Panc1 (cell line): Measurements from ENCODE around the gene HABP2. TPM values are rescaled to one million over a fixed set of nuclear protein-coding genes. Genes with fewer than 3 reads are reported as not detected.

Experiments used
- ATAC-seq: fragments of 200-7000 bp; cut with Tn5 transposase; 2 replicates; pipeline ENCODE4 v1.9.1; 2020; ENCODE audit warnings: mild to moderate bottlenecking, moderate library complexity
- BruUV-seq: library from RNA; stranded (reverse); fragments of 400-500 nt; replicated peaks from 2 replicates; lab custom pipeline; 2021; lab: Mats Ljungman, UMichigan
- CTCF ChIA-PET: fragments of 300-600 bp; sonication (Branson Sonifier 250); formaldehyde crosslinking; loops from one replicate; lab custom pipeline; 2022; ENCODE audit warnings: antibody characterized with exemption; lab: Charles Lee
- POLR2A ChIA-PET: fragments of 300-600 bp; sonication (Branson Sonifier 250); formaldehyde crosslinking; loops from one replicate; lab custom pipeline; 2022; ENCODE audit warnings: antibody characterized with exemption; lab: Charles Lee
- DNase-seq: peaks from one replicate; pipeline ENCODE4 v3.0.0-alpha.2; 2010; ENCODE audit warnings: low read depth, low spot score
- H3K27ac ChIP-seq: 2 replicates; pipeline ENCODE4 v1.5.1; 2011; ENCODE audit warnings: mild to moderate bottlenecking, low read length, inconsistent platforms
- H3K27me3 ChIP-seq: fragments of 200-500 bp; sonication (Bioruptor generic); 2 replicates; pipeline ENCODE4 v1.6.0; 2014; ENCODE audit warnings: low read length, inconsistent platforms; ENCODE audit not compliant: control insufficient read depth, insufficient read depth
- H3K36me3 ChIP-seq: fragments of 200-500 bp; sonication (Bioruptor generic); 2 replicates; pipeline ENCODE4 v1.5.1; 2014; ENCODE audit warnings: inconsistent platforms, mild to moderate bottlenecking, low read length, moderate library complexity; ENCODE audit not compliant: control insufficient read depth, insufficient read depth
- H3K4me1 ChIP-seq: 2 replicates; pipeline ENCODE4 v1.5.1; 2011; ENCODE audit warnings: inconsistent platforms, mild to moderate bottlenecking, low read length, moderate library complexity; ENCODE audit not compliant: control insufficient read depth, insufficient read depth
- H3K4me3 ChIP-seq, 2 experiments: 2 replicates each; pipeline ENCODE4 v1.5.1; 2011 to 2012; ENCODE audit warnings: low read depth in 2 of 2, low read length in 2 of 2, mild to moderate bottlenecking in 2 of 2, inconsistent platforms in 1 of 2, moderate library complexity in 1 of 2
- H3K9me3 ChIP-seq: fragments of 200-500 bp; sonication (Bioruptor generic); 2 replicates; pipeline ENCODE4 v1.5.1; 2014; ENCODE audit warnings: low read depth, mild to moderate bottlenecking, inconsistent platforms, low read length, moderate library complexity; ENCODE audit not compliant: control insufficient read depth, insufficient read depth
- POLR2AphosphoS5 ChIP-seq: IDR thresholded peaks from 2 replicates; pipeline ENCODE4 v1.6.1; 2012; ENCODE audit warnings: mild to moderate bottlenecking, low read depth, low read length, moderate library complexity
- SIN3A ChIP-seq: IDR thresholded peaks from 2 replicates; pipeline ENCODE4 v1.6.1; 2012; ENCODE audit warnings: low read depth, mild to moderate bottlenecking, low read length, moderate library complexity, borderline replicate concordance; ENCODE audit not compliant: insufficient read depth
- TCF7L2 ChIP-seq: IDR thresholded peaks from 2 replicates; pipeline ENCODE4 v1.6.1; 2011; ENCODE audit warnings: mild to moderate bottlenecking, low read depth, low read length, inconsistent platforms
- in situ Hi-C: cut with HindIII; loops from 2 replicates; pipeline ENCODE4 v1.10.0; 2016; ENCODE audit warnings: low sequenced_read_pairs, low pct_unique_long_range_greater_than_20kb
- intact Hi-C: fragments of 100-400 bp; cut with micrococcal nuclease; formaldehyde crosslinking; loops from one replicate; pipeline ENCODE4 v1.10.0; 2022; ENCODE audit not compliant: unreplicated experiment
- total RNA-seq: library from RNA; stranded (reverse); gene quantifications from one replicate; pipeline ENCODE4 v1.2.1, GENCODE V29; 2021; ENCODE audit not compliant: unreplicated experiment
- TF ChIP-seq, protein P1 (sequence below), 2 experiments: IDR thresholded peaks; 2 replicates each; pipeline ENCODE4 v1.6.1; 2011 to 2012; ENCODE audit warnings: low read depth in 2 of 2, control low read depth in 1 of 2, low read length in 1 of 2, mild to moderate bottlenecking in 1 of 2, moderate library complexity in 1 of 2; ENCODE audit not compliant: insufficient read depth in 1 of 2
- TF ChIP-seq, protein P2 (sequence below): fragments of 450-650 bp; IDR thresholded peaks from 2 replicates; pipeline ENCODE4 v1.5.1; 2017; ENCODE audit warnings: mild to moderate bottlenecking

The HABP2 gene
- total RNA-seq, 1 experiment from 2014 or later, result 0.13 TPM

DNA sequence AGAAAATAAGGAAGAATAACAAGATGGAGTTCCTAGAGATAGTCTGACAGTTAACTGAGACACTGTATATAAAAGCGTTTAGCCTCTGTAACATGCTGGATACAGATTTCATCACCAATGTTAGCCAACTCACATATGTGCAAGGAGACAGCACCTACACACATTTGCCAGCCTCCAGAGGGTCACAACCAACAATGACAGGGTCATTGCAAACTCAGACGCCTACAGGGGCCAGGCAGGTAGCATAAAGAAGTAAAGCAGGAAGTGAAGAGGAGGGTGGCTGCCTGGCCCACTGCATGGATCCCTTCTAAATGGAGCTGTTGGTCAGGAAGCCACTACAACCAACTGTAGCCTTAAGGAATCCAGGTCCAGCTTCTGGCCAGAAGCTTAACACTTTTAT lies 60.6 kb downstream of the HABP2 start:
- Histone ChIP-seq H3K36me3 (no peaks in the 10 kb centered on the region), H3K27me3 (peaks cover 22% of the 10 kb centered on the region), H3K4me1 (no peaks in the 10 kb centered on the region), H3K4me3 (no peak overlapping the region), H3K9me3 (no peaks in the 10 kb centered on the region), H3K27ac (no peak overlapping the region)
- no peak for ATAC-seq
- TF ChIP-seq TCF7L2, result no peak
- no peak for TF ChIP-seq SIN3A
- TF ChIP-seq, protein P1, sequence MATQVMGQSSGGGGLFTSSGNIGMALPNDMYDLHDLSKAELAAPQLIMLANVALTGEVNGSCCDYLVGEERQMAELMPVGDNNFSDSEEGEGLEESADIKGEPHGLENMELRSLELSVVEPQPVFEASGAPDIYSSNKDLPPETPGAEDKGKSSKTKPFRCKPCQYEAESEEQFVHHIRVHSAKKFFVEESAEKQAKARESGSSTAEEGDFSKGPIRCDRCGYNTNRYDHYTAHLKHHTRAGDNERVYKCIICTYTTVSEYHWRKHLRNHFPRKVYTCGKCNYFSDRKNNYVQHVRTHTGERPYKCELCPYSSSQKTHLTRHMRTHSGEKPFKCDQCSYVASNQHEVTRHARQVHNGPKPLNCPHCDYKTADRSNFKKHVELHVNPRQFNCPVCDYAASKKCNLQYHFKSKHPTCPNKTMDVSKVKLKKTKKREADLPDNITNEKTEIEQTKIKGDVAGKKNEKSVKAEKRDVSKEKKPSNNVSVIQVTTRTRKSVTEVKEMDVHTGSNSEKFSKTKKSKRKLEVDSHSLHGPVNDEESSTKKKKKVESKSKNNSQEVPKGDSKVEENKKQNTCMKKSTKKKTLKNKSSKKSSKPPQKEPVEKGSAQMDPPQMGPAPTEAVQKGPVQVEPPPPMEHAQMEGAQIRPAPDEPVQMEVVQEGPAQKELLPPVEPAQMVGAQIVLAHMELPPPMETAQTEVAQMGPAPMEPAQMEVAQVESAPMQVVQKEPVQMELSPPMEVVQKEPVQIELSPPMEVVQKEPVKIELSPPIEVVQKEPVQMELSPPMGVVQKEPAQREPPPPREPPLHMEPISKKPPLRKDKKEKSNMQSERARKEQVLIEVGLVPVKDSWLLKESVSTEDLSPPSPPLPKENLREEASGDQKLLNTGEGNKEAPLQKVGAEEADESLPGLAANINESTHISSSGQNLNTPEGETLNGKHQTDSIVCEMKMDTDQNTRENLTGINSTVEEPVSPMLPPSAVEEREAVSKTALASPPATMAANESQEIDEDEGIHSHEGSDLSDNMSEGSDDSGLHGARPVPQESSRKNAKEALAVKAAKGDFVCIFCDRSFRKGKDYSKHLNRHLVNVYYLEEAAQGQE (IDR thresholded peaks at IDR 0.05; ENCODE audit: insufficient read depth in 1 of 2, low read depth in 2 of 2, low read length in 1 of 2), result no peak
- TF ChIP-seq, protein P2, sequence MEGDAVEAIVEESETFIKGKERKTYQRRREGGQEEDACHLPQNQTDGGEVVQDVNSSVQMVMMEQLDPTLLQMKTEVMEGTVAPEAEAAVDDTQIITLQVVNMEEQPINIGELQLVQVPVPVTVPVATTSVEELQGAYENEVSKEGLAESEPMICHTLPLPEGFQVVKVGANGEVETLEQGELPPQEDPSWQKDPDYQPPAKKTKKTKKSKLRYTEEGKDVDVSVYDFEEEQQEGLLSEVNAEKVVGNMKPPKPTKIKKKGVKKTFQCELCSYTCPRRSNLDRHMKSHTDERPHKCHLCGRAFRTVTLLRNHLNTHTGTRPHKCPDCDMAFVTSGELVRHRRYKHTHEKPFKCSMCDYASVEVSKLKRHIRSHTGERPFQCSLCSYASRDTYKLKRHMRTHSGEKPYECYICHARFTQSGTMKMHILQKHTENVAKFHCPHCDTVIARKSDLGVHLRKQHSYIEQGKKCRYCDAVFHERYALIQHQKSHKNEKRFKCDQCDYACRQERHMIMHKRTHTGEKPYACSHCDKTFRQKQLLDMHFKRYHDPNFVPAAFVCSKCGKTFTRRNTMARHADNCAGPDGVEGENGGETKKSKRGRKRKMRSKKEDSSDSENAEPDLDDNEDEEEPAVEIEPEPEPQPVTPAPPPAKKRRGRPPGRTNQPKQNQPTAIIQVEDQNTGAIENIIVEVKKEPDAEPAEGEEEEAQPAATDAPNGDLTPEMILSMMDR, result no peak
- no peak for TF ChIP-seq POLR2AphosphoS5
- ChIA-PET CTCF (no interaction called here), POLR2A (no interaction called here)
- in situ Hi-C loops (no loop called here), intact Hi-C loops (no loop called here)
- BruUV-seq, result no TSS peak
- no peak for DNase-seq

DNA sequence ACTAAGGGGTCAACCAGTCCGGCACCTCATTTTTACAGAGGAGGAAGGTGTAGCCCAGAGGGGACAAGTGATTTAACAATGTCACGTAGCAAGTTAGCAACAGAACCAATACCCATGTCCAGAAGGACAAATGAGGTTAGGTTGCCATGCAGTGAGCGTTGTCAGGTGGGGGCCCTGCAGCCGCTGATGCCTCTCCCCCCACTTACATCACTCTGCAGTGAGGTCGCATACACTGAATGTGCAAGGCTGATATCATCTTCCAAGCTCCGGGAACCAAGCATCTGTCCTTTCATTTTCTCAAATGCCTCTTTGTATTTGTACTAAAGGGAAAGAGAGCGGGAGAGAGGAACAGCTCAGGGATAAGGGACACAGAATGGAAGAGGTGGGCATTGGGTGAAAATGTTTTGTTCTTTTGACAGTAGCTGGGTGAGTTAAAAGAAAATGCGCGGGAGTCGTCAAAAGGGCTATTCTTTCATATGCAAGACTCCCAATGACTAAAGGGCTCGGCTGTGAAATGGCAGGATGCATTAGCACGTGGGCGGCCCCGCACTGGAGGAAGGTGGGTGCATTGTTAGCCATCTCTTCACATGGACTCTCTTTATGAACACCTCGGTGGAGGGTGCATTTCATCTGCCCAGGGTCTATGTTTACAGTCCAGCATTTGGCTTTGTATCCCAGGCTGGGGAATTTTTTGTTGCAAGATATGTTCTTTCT lies 61.3 kb downstream of the HABP2 start:
- intact Hi-C loops, result no loop called here

More for the DNA sequence above, 61.3 kb downstream of the HABP2 start:
- no peaks in the 10 kb centered on the region for H3K36me3 ChIP-seq
- no peak for TF ChIP-seq SIN3A
- TF ChIP-seq TCF7L2, result no peak
- TF ChIP-seq POLR2AphosphoS5, result no peak
- TF ChIP-seq, protein P1 (IDR thresholded peaks at IDR 0.05; ENCODE audit: insufficient read depth in 1 of 2, low read depth in 2 of 2, low read length in 1 of 2), result no peak
- TF ChIP-seq, protein P2, result no peak
- ChIA-PET POLR2A (no interaction called here), CTCF (no interaction called here)
- no peak overlapping the region for H3K4me3 ChIP-seq
- no peaks in the 10 kb centered on the region for H3K4me1 ChIP-seq
- no peak overlapping the region for H3K27ac ChIP-seq
- ATAC-seq (no peak), DNase-seq (no peak)
- in situ Hi-C loops, result no loop called here
- peaks cover 26% of the 10 kb centered on the region for H3K27me3 ChIP-seq
- no TSS peak for BruUV-seq
- no peaks in the 10 kb centered on the region for H3K9me3 ChIP-seq
